ENCODE measurements around the gene IL23R. TPM values are rescaled to one million over a fixed set of nuclear protein-coding genes. Genes with fewer than 3 reads are reported as not detected.
A peak's percentile ranks its signal among the peaks of the same experiment; 100 is the strongest.

Gene IL23R
- total and polyA plus RNA-seq, 2 of the 13 experiments (the other 11 are each of a cell fraction or from before 2014, with no cell fraction given): not detected

DNA sequence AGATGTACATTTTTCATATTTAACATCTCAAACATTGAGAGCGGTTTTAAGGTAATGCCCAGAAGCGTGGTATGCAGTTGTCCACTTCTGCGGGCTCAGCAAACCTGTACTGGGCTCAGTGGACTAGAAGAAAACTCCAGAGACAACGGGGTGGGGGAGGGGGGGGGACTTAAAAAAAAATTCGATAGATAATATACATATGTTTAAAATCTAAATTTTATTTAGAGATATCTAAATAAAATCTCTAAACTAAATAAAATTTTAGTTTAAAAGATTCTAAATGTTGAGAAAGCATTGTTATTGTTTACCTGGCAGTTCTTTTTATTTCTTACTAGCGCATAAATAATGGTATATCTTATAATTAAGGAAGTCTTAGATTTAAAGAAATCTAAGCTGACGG lies 140.3 kb downstream of the IL23R start:
- CTCF ChIA-PET (ENCODE audit: low intra/inter-chr PET ratio, low total read pairs): no interaction called here

GRCh38 chr1:67307251-67308060 lies 141.2 kb downstream of the IL23R start, which contains the start of gene IL12RB2:
TSS of gene IL12RB2 (plus strand) at chr1:67307873. CDS start at chr1:67320369, 12,496 bp downstream.
- ChIA-PET CTCF (ENCODE audit: low intra/inter-chr PET ratio, low total read pairs) (no interaction called here), POLR2A (no interaction called here)
- intact Hi-C loops (cut with micrococcal nuclease; ENCODE audit: unreplicated experiment): no loop called here
- BruUV-seq (replicated peaks): no TSS peak
- H3K9ac ChIP-seq (ENCODE audit: insufficient read depth, low read depth, low read length): no peak within 1 kb of the TSS
- peaks cover 0 to 3% of the 10 kb centered on the region in 2 experiments; a peak in 2 of 5 replicates for H3K27me3 ChIP-seq (ENCODE audit: control insufficient read depth in 1 of 2, insufficient read depth in 2 of 2, low read length in 2 of 2)
- H3K4me2 ChIP-seq (ENCODE audit: low read depth, low read length): no peak within 1 kb of the TSS
- H3K9me3 ChIP-seq (ENCODE audit: low read length): no peaks in the 10 kb centered on the region
- no peaks in the 10 kb centered on the region for H4K20me1 ChIP-seq (ENCODE audit: insufficient read depth, low read length)
- FAIRE-seq: no peak
- H3K4me3 ChIP-seq (replicated peaks in 1 of 3; ENCODE audit: insufficient read depth in 1 of 3, low read depth in 2 of 3, low read length in 3 of 3): no peak within 1 kb of the TSS
- no peak for DNase-seq (ENCODE audit: low spot score)
- WGBS (ENCODE audit: low lambda C conversion rate): 59% methylated on average over 54 of the region's 75 CpGs
- H3K36me3 ChIP-seq (replicated peaks in 1 of 2; ENCODE audit: control insufficient read depth in 1 of 2, insufficient read depth in 2 of 2, low read length in 2 of 2): no peaks in the 10 kb centered on the region
- no peak within 1 kb of the TSS for H2AFZ ChIP-seq (ENCODE audit: low read length)
- no peak for TF ChIP-seq HHEX (CRISPR knock-in tag; IDR thresholded peaks at IDR 0.05)
- TF ChIP-seq ISL2 (CRISPR knock-in tag; IDR thresholded peaks at IDR 0.05): no peak
- no peak for TF ChIP-seq YEATS2 (CRISPR knock-in tag; IDR thresholded peaks at IDR 0.05; ENCODE audit: borderline replicate concordance)
- TF ChIP-seq RARG (CRISPR knock-in tag; IDR thresholded peaks at IDR 0.05; ENCODE audit: low read depth): no peak
- TF ChIP-seq EHMT2 (IDR thresholded peaks at IDR 0.05; ENCODE audit: borderline replicate concordance, low read depth, low read length): no peak
- no peak for TF ChIP-seq AGO1 (IDR thresholded peaks at IDR 0.05; ENCODE audit: low read depth, low read length, poor library complexity, severe bottlenecking)
- TF ChIP-seq ZNF136 (CRISPR knock-in tag; IDR thresholded peaks at IDR 0.05; ENCODE audit: low read depth): no peak
- H3K79me2 ChIP-seq (ENCODE audit: insufficient read depth, low read length): no peaks in the 10 kb centered on the region
- no peaks in the 10 kb centered on the region for H3K4me1 ChIP-seq (ENCODE audit: insufficient read depth, low read length)
- peak; percentile 28; the same call in 1 of the 3 replicates for ATAC-seq
- in situ Hi-C loops (cut with HindIII; ENCODE audit: extremely low pct_ligation_motif_present, low pct_unique_long_range_greater_than_20kb): no loop called here
- H3K27ac ChIP-seq (ENCODE audit: extremely low read length, insufficient read depth, low read length): no peak within 1 kb of the TSS

More for the DNA sequence above, 140.3 kb downstream of the IL23R start:
- FAIRE-seq (no peak), ATAC-seq (no peak), DNase-seq (ENCODE audit: low spot score) (no peak)
- Histone ChIP-seq H3K27me3 (ENCODE audit: control insufficient read depth in 1 of 2, insufficient read depth in 2 of 2, low read length in 2 of 2) (peaks cover 0 to 3% of the 10 kb centered on the region in 2 experiments; a peak in 2 of 5 replicates), H3K27ac (ENCODE audit: extremely low read length, insufficient read depth, low read length) (no peak overlapping the region), H3K9ac (ENCODE audit: insufficient read depth, low read depth, low read length) (no peak overlapping the region), H2AFZ (ENCODE audit: low read length) (no peak overlapping the region), H3K4me1 (ENCODE audit: insufficient read depth, low read length) (no peaks in the 10 kb centered on the region), H3K9me3 (ENCODE audit: low read length) (no peaks in the 10 kb centered on the region), H3K79me2 (ENCODE audit: insufficient read depth, low read length) (no peaks in the 10 kb centered on the region), H4K20me1 (ENCODE audit: insufficient read depth, low read length) (no peaks in the 10 kb centered on the region), H3K36me3 (replicated peaks in 1 of 2; ENCODE audit: control insufficient read depth in 1 of 2, insufficient read depth in 2 of 2, low read length in 2 of 2) (no peaks in the 10 kb centered on the region), H3K4me2 (ENCODE audit: low read depth, low read length) (no peak overlapping the region), H3K4me3 (replicated peaks in 1 of 3; ENCODE audit: insufficient read depth in 1 of 3, low read depth in 2 of 3, low read length in 3 of 3) (no peak overlapping the region)
- intact Hi-C loops (cut with micrococcal nuclease; ENCODE audit: unreplicated experiment) (no loop called here), in situ Hi-C loops (cut with HindIII; ENCODE audit: extremely low pct_ligation_motif_present, low pct_unique_long_range_greater_than_20kb) (no loop called here)
- no TSS peak for BruUV-seq (replicated peaks)
- TF ChIP-seq ZNF329 (CRISPR knock-in tag; IDR thresholded peaks at IDR 0.05; ENCODE audit: low read depth) (no peak), HNRNPK (IDR thresholded peaks at IDR 0.05; ENCODE audit: low read depth, low read length, poor library complexity, severe bottlenecking) (peak; percentile 67)
- WGBS (ENCODE audit: low lambda C conversion rate): 51% methylated on average over 7 of the region's 7 CpGs
- POLR2A ChIA-PET: no interaction called here
